ENCODE data around the gene SHROOM2. TPM values are rescaled to one million over a fixed set of nuclear protein-coding genes. Genes with fewer than 3 reads are reported as not detected.

SHROOM2 gene
- total and polyA plus RNA-seq, 2 of the 4 experiments (the other 2 are of a cell fraction), result 8.1 to 14.2 TPM

DNA sequence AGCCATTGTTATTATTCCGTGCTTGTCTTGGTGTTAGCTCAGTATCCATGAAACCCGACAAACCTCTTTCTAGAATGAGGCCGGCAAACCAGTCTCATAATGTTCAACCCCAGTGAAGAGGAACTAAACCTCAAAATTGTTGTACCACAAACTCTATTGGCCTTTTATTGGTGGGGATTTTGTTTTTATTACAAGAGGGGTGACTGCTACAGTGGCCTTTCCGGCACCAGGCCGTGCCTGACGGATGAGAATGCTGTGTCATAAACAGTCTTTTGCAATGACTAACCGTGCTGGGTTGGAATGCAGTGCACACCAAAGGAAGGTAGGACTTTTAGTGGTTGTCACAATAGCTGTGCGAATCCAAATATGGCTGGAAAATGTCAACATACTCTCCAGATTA is 60.8 kb downstream of the SHROOM2 start:
- intact Hi-C loops (cut with micrococcal nuclease) (no loop called here), in situ Hi-C loops (cut with MboI; ENCODE audit: low sequenced_read_pairs) (no loop called here), dilution Hi-C loops (cut with HindIII; ENCODE audit: low sequenced_read_pairs, unreplicated experiment) (no loop called here)
- peak overlapping the region; percentile 89 for H2BK20ac ChIP-seq (ENCODE audit: low read depth, low read length)
- DNase-seq (peak; percentile 72), ATAC-seq (ENCODE audit: low read depth) (peak; percentile 87)
- no peak overlapping the region for H3K9ac ChIP-seq (ENCODE audit: low read depth, low read length)
- peak overlapping the region; percentile 81 for H2BK5ac ChIP-seq (ENCODE audit: low read depth, low read length, poor library complexity, severe bottlenecking)
- peak overlapping the region; percentile 2; the same call in 1 of the 2 replicates for H3K14ac ChIP-seq (replicated peaks; ENCODE audit: low read depth, low read length)
- H3K56ac ChIP-seq (ENCODE audit: extremely low read depth, insufficient read depth, low read length), result 0 out of 2 replicates have a peak overlapping the region, but pooled peaks have one; percentile 4
- H3K27ac ChIP-seq (ENCODE audit: insufficient read depth, low read length), result no peak overlapping the region; the same call in 1 of the 2 replicates
- H4K20me1 ChIP-seq (ENCODE audit: insufficient read depth, low read length), result no peaks in the 10 kb centered on the region
- H3K79me1 ChIP-seq (ENCODE audit: low read depth in 1 of 2, low read length in 2 of 2), result no peaks in the 10 kb centered on the region
- TF ChIP-seq, protein P1, sequence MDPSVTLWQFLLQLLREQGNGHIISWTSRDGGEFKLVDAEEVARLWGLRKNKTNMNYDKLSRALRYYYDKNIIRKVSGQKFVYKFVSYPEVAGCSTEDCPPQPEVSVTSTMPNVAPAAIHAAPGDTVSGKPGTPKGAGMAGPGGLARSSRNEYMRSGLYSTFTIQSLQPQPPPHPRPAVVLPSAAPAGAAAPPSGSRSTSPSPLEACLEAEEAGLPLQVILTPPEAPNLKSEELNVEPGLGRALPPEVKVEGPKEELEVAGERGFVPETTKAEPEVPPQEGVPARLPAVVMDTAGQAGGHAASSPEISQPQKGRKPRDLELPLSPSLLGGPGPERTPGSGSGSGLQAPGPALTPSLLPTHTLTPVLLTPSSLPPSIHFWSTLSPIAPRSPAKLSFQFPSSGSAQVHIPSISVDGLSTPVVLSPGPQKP (IDR thresholded peaks at IDR 0.05; ENCODE audit: borderline replicate concordance, low read depth, low read length), result no peak
- no peak for TF ChIP-seq RCOR1 (IDR thresholded peaks at IDR 0.05; ENCODE audit: insufficient replicate concordance, low read length)
- TF ChIP-seq SMC3 (IDR thresholded peaks at IDR 0.05; ENCODE audit: low read depth, low read length), result no peak
- no peak for TF ChIP-seq CHD1 (IDR thresholded peaks at IDR 0.05; ENCODE audit: low read depth, low read length)
- no peak for TF ChIP-seq MAZ (IDR thresholded peaks at IDR 0.05; ENCODE audit: borderline replicate concordance, low read depth, low read length)
- peak; percentile 56; the same call in 1 of the 2 replicates for TF ChIP-seq NFE2L2 (IDR thresholded peaks at IDR 0.05; ENCODE audit: low read depth, low read length)
- TF ChIP-seq MXI1 (IDR thresholded peaks at IDR 0.05; ENCODE audit: borderline replicate concordance, low read depth, low read length), result no peak
- TF ChIP-seq MAFK (IDR thresholded peaks at IDR 0.05; ENCODE audit: low read depth, low read length), result no peak
- peak; percentile 68 for TF ChIP-seq CEBPB (IDR thresholded peaks at IDR 0.05; ENCODE audit: low read depth, low read length)
- TF ChIP-seq RFX5 (IDR thresholded peaks at IDR 0.05; ENCODE audit: low read depth, low read length), result no peak
- TF ChIP-seq CTCF (conservative IDR thresholded peaks at IDR 0.05; ENCODE audit: low read depth, low read length), result no peak
- TF ChIP-seq FOS (IDR thresholded peaks at IDR 0.05; ENCODE audit: low read depth, low read length), result peak; percentile 42; the same call in 1 of the 2 replicates
- TF ChIP-seq RAD21 (IDR thresholded peaks at IDR 0.05; ENCODE audit: low read length), result no peak
- no peak for TF ChIP-seq USF2 (IDR thresholded peaks at IDR 0.05; ENCODE audit: low read depth, low read length)
- no peak for TF ChIP-seq POLR2A (IDR thresholded peaks at IDR 0.05; ENCODE audit: low read depth, low read length)
- no peak overlapping the region for H2AK9ac ChIP-seq (replicated peaks; ENCODE audit: low read depth, low read length, poor library complexity)
- peak overlapping the region; percentile 37; the same call in 2 of the 3 replicates for H2BK15ac ChIP-seq (ENCODE audit: low read depth, low read length)
- peaks cover 3% of the 10 kb centered on the region; the same call in 1 of the 2 replicates for H3K9me1 ChIP-seq (ENCODE audit: insufficient read depth, low read length)
- H2AK5ac ChIP-seq (ENCODE audit: low read depth, low read length), result no peak overlapping the region
- H4K5ac ChIP-seq (ENCODE audit: low read depth, low read length), result peak overlapping the region; percentile 25; the same call in 1 of the 2 replicates
- H2BK120ac ChIP-seq (ENCODE audit: low read depth, low read length), result peak overlapping the region; percentile 91
- H3K23ac ChIP-seq (ENCODE audit: low read depth, low read length), result 0 out of 2 replicates have a peak overlapping the region, but pooled peaks have one; percentile 29
- no peaks in the 10 kb centered on the region for H3K36me3 ChIP-seq (ENCODE audit: control insufficient read depth, insufficient read depth, low read length)
- H4K8ac ChIP-seq (ENCODE audit: low read depth in 2 of 2, low read length in 2 of 2), result peak overlapping the region; percentile 69 to 90; a peak in 3 of 4 replicates
- peak overlapping the region; percentile 37; the same call in 1 of the 2 replicates for H3K4me2 ChIP-seq (ENCODE audit: low read depth, low read length)
- ChIA-PET CTCF (interaction anchor here (0.7 kb wide), 1 partner anchor 21 kb away, joined by 4 read pairs; no protein-coding TSS in a partner anchor), POLR2A (ENCODE audit: unreplicated experiment) (no interaction called here)
- no peak overlapping the region for H3K4me3 ChIP-seq (ENCODE audit: insufficient read depth, low read depth, low read length)
- H3K4ac ChIP-seq (ENCODE audit: low read depth, low read length), result peak overlapping the region; percentile 81; the same call in 1 of the 2 replicates
- no TSS peak for BruUV-seq (replicated peaks)
- peak overlapping the region; percentile 53; the same call in 1 of the 2 replicates for H3K18ac ChIP-seq (ENCODE audit: low read depth, low read length)
- no CpG with 5 or more reads among the region's 8 CpGs for WGBS, 2 experiments (ENCODE audit: extremely low coverage in 2 of 2, insufficient read length in 1 of 2)
- no peak overlapping the region for H2AFZ ChIP-seq (replicated peaks; ENCODE audit: low read length, poor library complexity)
- H4K91ac ChIP-seq (ENCODE audit: insufficient read depth, low read depth, low read length), result peak overlapping the region; percentile 94
- no peaks in the 10 kb centered on the region for H3K27me3 ChIP-seq (ENCODE audit: control insufficient read depth, insufficient read depth, low read length)
- H3K4me1 ChIP-seq (ENCODE audit: control insufficient read depth, insufficient read depth, low read length), result peaks cover 6% of the 10 kb centered on the region
- no peaks in the 10 kb centered on the region for H3K9me3 ChIP-seq (ENCODE audit: control insufficient read depth, insufficient read depth, low read length)
